Glomerular visceral epithelial cell (primary cell): ENCODE results near the gene PPP4R2.

ENCODE experiments used
- DNase-seq: peaks from one replicate; pipeline ENCODE4 v3.0.0-alpha.2; 2016; ENCODE audit errors: extremely low spot score

Gene PPP4R2

GRCh38 chr3:73114711-73115110, 118.1 kb downstream of the PPP4R2 start:
- DNase-seq: no peak

GRCh38 chr3:73115806-73116205, 119.2 kb downstream of the PPP4R2 start:
- DNase-seq: no peak
